ENCODE results near the gene DUSP2. TPM values are rescaled to one million over a fixed set of nuclear protein-coding genes. Genes with fewer than 3 reads are reported as not detected.

DUSP2 gene
- polyA plus RNA-seq, 4 donors = 4.0 to 6.2 (median 4.7) TPM

DNA sequence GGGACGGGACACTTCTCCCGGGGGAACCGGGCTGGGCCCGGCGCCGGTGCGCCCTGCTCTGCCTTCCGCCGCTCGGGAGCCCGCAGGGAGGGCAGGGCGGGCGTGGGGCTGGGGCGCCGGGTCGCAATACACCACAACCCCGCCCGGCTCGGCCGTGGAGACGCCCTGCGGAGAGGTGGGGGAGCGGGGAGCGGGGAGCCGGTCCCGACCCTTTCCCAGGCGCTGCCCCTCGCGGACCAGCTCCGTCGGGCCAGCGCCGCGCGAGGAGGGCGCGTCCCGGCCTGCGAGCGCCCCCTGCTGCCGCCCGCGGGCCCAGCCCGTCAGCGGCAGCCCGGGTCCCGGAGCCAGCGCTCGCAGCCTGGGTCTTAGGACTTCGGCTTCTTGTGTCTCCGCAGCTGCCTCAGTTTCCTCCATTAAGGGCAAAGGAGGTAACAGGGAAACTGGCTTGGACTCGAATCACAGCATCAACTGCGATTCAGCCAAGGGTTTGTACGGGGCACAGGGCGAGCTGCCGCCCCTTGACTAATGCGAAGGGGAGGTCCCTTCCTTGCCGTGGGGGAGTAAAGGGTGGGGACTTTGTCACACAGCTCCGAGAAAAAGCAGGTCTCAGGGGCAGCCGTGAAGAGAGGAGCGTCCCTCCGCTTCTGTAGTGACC, 28.2 kb downstream of the DUSP2 start:
- no peak for DNase-seq (ENCODE audit: low read depth in 4 of 4, low spot score in 2 of 4)

DNA sequence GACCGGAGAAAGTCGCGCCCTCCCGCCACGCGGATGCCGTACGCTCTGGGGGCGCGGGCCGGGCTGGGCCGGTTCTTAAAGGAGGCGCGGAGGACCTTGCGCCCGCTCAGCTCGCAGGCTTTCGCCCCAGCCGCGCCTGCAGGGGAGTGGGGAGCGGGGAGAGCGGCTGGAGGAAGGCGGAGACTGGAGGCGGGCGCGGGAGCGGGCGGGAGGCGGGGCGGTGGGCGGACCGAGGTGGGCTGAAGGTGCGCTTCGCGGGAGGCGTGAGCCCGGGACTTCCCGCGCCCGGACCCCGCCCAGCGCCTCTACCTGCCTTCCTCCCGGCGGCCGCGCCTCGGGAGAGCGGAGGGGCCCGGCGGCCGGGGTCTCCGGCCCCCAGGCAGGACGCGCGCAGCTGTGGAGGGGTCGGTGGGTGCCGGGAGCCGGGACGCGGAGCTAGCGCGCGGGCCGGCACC, 28.8 kb downstream of the DUSP2 start, which contains the start of gene ADRA2B:
Gene ADRA2B (minus strand): TSS at position 148 of the 455 bp plus-strand sequence. CDS start 422 bp downstream, outside the sequence.
- peak in 1 of 4 donors; percentile 66 for DNase-seq (ENCODE audit: low read depth in 4 of 4, low spot score in 2 of 4)

DNA sequence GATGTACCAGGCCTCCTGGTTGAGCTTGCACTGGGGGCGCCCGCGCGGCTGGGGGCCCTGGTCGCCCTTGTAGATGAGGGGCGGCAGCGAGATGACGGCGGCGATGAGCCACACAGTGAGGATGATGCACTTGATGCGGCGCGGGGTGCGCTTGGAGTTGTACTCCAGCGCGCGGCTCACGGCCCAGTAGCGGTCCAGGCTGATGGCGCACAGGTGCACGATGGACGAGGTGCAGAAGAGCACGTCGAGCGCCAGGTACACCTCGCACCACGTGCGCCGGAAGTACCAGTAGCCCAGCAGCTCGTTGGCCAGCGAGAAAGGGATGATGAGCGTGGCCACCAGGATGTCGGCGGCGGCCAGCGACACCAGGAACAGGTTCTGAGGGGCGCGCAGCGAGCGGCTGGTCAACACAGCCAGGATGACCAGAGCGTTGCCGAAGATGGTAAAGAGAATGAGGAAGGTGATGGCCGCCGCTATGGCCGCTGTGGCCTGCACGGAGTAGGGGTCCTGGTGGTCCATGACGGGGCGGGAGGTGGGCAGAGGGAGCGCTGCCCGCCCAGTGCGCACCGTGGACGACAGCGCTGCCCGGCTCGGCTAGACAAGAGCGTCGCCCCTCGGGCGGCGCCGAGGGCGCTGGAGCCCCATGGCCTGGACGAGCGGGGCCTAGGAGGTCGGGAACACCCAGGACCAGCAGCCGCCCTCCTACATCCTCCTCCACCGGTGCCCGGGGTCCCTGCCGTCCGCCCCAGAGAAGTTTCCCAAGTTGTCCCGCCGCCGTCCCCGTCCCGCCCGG, 29.4 kb downstream of the DUSP2 start:
- DNase-seq (ENCODE audit: low read depth in 4 of 4, low spot score in 2 of 4) = no peak

DNA sequence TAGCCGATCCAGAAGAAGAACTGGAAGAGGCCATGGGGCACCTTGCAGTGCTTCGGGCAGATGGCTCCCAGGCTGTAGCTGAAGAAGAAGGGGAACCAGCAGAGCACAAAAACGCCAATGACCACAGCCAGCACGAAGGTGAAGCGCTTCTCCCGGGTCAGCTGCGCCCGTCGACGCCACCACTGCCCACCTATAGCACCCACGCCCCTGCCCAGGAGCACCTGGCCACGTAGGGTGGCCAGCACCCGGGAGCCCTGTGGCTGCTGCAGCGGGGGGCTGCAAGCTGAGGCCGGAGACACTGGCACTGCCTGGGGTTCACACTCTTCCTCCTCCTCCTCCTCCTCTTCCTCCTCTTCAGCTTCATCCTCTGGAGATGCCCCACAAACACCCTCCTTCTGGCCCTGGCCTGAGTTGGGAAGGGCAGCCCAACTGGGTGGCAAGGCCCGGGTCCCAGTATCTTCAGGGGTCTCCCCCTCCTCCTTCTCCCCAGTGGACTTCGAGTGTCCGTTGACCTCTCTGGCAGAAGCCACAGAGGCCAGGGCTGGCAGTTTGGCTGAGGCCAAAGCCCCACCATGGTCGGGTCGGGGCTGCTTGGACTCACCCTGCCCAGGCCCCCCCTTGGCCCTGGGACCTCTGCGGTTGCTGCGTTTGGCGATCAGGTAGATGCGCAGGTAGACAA, 30.2 kb downstream of the DUSP2 start:
- DNase-seq (ENCODE audit: low read depth in 4 of 4, low spot score in 2 of 4) = no peak

DNA sequence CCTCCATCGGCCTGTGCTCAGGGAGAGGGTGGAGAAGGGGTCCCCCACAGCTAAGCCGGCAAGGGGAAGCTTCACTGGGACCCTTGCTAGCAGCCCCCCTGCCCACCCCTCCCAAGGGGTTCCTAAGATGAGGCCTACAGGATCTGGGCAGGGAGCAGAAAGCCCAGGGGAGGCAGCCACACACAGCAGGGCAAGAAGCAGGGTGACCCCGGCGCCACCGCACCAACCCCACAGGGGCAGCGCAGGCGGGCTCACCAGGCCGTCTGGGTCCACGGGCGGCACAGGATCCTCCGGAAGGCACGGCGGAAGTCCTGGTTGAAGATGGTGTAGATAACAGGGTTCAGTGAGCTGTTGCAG, 30.7 kb downstream of the DUSP2 start:
- no peak for DNase-seq (ENCODE audit: low read depth in 4 of 4, low spot score in 2 of 4)

DNA sequence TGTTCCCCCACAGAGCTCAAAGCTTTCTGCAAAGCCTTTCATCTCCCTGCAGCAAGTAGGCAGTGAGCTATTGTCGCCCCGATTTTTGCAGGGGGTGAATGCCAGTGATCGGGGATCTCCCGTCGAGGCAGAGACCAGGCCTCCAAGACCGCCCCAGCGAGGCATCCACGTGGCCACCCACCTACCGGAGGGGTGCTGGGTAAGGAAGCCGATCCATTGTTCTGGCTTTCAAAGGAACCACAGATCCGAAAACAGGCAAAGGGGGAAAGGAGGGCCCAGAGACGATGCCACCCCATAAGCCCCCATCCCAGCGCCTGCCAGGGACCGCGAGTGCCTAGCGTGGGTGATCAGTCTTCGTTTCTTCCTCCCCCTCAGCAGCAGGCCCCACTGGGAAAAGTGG, 31.3 kb downstream of the DUSP2 start:
- DNase-seq (ENCODE audit: low read depth in 4 of 4, low spot score in 2 of 4) = no peak

DNA sequence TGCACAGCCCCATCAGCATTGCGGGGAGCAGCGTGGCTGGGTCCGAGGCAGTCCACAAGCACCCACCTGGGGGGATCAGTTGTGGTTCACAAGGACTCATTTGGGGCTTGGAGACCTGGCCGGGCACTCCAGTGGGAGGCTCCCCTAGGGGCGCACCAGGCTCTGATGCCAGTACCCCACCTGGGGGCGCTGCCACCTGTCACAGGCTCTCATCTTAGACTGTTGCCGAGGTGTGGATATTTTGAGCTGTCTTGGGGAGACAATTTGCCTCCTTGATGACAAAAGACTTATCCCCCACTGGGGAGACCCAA, 31.9 kb downstream of the DUSP2 start:
- DNase-seq (ENCODE audit: low read depth in 4 of 4, low spot score in 2 of 4) = no peak

DNA sequence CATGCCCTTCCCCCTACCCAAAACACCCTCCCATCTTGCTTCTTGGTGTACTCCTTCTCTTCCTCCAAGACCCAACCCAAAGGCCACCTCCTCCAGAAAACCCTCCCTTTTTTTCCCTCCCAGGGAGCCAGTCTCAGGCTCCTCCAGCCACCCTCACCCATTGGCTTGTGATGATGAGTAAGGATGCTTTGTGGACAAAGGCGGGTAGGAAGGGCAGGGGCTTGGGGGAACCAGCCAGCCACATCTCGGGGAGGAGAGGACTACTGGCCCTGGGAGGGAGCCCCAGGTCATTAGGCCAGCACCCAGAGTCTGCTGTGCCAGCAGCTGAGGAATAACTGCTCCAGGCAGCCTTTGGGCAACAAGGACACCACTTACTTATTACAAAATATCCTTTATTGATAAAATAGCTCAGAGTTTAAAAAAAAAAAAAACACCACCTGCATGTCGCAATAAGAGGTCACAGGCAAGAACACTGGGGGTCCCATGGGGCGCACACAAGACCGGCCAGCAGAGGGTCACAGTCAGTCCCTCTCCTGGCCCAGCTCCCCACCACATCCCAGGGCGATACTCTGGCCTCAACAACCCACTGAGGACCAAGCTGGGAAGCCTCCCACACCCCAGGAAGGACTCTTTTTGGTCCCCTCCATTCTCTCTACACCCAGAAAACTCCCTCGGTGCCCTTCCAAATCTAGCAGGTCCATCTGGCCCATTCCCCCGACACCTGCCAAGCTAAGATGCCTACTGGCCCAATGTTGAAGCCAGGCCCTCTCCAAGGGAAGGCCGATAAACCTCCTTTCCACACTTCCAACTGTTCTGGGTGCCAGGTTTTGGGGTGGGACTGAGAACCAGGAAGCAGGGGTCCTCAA, 32.5 kb downstream of the DUSP2 start:
- no peak for DNase-seq (ENCODE audit: low read depth in 4 of 4, low spot score in 2 of 4)

DNA sequence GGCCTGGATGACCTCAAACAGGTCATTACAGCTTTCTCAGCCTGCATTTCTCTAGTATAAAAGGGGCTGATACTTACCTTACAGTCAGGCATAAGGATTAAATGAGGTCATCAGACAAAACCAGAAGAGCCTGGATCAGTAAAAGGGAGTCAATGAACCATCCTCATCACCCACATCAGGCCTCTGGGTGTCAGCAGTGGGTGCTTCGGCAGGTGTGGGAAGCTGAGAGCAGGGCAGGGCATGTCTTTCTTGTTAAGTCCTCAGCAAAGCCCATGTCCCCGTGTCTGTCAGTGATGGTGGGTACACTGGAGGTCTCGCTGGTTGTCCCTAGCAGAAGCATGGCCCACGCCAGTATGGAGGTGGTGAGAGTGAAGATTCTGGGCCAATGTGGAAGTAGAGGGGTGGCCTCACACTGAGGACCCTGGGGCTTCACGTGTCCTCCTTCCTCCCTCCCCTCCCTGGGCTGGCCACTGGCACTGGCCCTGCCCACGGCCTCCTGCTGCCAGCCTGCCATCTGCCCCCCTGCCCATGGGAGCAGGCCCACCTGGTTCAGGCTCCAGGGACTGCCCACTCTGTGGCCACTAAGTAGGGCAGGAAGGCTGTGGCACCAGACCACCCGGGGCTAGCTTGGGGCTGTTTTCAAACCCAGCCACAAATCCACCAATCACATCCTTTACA, 33.3 kb downstream of the DUSP2 start:
- no peak for DNase-seq (ENCODE audit: low read depth in 4 of 4, low spot score in 2 of 4)

DNA sequence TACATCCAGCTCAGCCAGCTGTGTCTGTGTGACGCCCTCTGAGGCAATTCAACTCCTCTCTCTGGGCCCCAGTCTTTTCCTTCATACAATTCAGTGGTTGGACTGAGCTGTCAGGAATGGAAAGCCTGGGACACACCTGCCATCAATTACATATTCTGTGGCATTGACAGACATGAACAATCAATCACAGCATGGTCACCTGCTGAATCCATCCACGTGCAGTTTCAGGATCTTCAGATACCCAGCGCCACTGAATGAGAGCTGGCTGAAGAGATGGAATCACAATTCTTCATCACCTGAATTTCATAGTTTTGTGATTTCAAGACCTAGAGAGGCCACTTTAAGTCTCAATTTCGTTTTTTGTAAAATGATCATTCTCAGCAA, 34.0 kb downstream of the DUSP2 start:
- DNase-seq (ENCODE audit: low read depth in 4 of 4, low spot score in 2 of 4) = no peak

DNA sequence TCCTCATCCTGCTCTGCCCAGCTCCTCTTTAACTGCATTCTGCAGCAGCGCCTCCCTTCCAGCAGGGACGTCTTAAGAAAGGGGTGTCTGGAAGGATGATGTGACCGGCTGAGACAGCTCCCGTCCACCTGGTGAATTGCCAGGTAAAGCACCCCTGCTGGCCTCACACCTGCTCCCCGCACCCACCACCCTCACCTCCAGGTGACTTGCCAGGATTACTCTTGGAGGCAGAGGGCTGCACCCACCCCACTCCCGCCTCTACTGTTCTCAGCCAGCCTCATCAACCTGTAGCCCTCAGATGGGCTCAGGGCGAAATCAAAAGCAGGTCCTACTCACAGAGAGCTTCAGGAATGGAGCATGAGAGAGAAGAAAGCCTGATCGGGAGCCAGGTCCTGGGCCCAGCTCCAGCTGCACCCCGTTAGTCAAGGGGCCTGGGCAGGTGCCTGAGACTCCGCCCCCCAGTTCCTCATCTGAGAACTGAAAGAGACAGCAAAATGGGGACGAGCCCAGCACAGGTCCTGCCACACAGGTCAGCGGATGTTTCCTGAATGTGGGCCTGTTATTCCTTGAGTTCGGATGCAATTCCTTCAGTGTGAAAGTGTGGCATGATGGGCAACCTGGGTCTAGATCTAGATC, 34.5 kb downstream of the DUSP2 start:
- no peak for DNase-seq (ENCODE audit: low read depth in 4 of 4, low spot score in 2 of 4)

DNA sequence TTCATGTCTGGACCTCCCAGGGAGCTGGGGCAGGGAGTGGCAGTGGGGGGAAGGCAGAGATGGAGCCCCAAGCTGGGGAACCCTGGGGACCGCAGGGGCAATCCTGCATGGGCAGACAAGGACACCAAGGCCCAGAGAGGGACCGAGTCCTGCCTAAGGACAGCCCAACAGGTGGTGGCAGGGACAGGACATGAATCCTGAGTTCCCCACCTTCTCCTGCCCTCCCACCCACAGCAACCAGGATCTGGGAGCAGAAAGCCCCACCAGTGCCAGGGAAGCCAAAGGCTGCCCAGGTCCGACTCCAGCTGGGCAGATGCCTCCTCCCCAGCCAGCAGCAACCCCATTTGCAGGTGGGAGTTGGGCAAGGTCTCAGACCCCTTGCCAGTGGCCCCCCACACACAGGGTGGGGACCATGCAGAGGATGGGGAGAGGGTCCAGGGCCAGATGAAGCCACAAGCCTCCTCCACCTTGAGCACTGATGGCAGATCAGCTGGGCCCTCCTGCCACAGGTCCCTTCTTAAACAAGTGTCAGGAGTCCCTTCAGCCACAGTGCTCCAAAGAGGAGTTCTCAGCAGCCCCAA, 35.2 kb downstream of the DUSP2 start:
- no peak for DNase-seq (ENCODE audit: low read depth in 4 of 4, low spot score in 2 of 4)

DNA sequence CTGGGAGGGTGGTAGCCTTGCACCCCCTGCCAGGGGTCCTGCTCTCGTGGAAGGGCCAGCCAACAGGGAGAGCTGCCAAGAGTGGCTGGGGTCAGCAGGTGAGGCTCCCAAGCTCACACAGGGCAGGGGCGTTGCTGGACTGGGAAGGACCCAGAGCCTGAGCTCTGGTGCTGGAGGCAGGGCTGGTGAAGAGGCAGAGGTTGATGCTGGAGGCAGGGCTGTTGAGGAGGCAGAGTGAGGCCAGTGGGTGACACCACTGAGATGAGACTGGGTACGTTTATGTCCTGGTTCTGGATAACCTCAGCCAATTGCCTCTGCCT, 35.9 kb downstream of the DUSP2 start:
- no peak for DNase-seq (ENCODE audit: low read depth in 4 of 4, low spot score in 2 of 4)

DNA sequence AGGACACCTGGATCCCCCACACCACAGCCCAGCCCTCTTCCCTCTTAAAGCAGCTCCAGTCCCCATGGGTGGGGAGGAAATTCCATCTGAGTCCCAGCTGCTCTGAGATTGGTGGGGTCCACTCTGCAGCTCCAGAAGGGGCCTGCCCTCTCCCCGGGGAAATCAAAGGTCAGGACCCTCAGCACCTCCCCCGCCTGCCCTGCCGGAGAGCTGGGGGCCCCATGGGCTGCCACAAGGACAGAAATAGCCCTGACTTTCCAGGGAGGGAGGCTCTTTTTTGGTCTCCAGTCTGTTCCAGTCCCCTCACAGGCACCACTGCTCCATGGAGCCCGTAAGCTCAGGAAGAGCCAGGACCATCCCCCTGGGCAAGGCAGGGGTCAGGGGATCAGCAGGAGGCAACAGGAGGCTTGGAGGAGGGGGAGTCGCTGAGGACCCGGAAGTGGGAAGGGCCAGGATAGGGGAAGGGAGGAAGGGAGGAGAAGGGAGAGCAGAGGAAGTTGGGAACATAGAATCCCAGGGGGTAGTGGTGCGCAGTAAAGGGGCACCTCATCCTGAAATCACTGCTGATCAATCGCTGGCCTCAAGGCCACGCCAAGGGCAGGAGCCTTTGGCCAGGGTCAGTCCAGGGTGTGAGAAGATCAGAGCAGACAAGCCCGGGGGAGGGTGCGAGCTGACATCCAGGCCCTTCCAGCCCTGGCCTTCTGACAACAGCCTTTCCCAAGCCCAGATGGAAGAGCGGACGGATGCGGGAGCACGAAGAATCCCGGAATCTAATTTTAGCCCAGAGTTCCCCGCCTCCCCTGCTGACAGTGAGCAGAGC, 36.5 kb downstream of the DUSP2 start:
- DNase-seq (ENCODE audit: low read depth in 4 of 4, low spot score in 2 of 4) = no peak

DNA sequence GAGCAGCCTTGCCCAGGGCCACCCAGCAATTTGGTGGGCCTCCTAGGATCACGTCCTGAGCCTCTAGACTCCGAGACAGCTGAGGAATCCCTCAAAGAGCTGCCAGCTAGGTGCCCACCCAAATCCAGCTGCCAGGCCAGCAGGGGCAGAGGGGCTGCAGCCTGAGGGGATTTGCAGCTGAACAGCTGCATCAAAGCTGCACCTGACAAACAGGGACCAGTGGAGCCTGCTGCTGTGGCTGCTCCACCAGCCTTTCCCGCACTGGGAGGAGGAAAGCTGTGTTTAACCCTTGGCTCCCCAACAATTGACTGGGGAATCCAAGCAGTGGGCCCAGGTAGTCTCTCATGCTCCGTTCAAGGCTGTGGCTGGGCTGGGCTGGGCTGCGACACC, 37.1 kb downstream of the DUSP2 start:
- no peak for DNase-seq (ENCODE audit: low read depth in 4 of 4, low spot score in 2 of 4)

DNA sequence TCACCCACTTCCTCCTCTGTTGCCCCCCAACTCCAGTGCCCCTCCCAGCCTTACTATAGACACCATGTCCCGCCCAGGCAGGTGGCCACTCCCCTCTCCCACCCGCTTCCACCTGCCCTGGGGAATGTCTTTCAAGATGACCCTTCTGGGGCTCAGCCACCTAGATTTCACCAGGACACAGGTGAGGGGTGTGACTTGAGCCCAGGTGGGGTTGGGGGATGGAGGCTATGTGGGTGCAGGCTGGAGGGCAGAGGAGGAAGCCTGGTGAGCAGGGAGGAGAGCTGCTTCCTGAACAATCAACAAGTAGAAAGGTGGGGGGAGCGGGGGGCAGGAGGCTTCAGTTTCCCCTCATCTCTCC, 37.6 kb downstream of the DUSP2 start:
- DNase-seq (ENCODE audit: low read depth in 4 of 4, low spot score in 2 of 4) = no peak

DNA sequence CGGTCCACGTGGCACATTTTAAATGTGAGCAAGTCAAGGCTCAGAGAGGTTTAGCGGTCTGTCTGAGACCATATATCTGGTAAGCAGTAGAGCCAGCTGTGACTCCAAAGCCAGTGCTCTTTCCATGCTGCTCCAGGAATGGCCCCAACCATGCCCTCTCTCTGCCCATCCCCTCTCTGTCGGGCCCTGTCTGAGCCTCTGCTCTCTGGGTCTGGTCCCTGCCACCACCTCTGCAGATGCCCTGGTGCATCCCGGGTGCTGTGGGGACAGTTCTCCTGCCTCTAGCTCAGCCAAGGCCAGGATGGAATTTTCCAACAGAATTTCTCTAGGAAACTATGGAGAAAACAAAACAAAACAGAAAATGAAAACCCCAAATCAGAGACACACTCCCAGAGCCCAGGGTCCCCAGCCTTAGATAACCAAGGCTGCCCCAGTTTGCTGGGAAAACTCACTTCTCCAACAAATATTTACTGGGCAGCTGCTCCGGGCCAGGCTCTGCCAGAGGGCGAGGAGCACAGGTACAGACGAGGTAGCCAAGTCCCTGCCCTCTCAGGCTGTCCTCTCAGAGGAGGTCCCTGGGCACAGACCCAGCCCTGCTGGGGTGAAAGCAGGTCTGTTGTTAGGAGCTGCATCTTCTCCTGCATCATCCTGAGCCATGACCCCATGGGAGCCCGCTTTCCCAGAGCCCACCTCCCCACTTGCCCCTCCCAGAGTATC, 38.1 kb downstream of the DUSP2 start:
- no peak for DNase-seq (ENCODE audit: low read depth in 4 of 4, low spot score in 2 of 4)

DNA sequence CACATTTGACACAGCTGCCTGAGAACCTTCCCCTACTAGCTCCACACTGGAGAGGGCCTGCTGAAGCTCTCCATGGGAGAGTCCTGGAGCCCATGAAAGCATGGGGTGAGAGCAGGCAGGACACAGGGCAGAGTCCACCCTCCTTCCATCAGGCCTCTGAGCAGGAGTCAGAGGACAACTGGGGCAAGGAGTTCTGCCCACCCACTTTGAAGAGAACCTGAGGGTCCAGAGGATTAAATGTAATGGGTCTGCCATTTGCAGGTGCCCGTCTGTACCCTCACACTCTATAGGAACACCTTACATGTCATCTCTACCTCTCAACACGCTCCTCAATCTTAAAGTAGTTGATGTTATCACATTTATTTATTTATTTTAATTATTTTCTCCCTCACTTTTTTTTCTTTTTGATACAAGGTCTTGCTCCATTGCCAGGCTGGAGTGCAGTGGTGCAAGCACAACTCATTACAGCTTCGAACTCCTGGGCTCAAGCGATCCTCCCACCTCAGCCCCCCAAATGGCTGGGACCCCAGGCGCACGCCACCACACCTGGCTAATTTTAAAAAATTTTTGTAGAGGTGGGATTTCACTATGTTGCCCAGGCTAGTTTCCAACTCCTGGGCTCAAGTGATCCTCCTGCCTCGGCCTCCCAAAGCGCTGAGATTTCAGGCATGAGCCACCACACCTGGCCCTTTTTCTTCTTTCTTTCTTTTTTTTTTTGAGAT, 39.1 kb downstream of the DUSP2 start:
- DNase-seq (ENCODE audit: low read depth in 4 of 4, low spot score in 2 of 4) = no peak
